ENCODE data around the gene PGK2. TPM values are rescaled to one million over a fixed set of nuclear protein-coding genes. Genes with fewer than 3 reads are reported as not detected.
"Not testable (repeated sequence)": the region's sequence is repeated elsewhere in the genome, so short reads cannot be mapped to it uniquely, and the experiment has no call there.

The PGK2 gene
- not detected for polyA plus RNA-seq (2013, experiment 1 of 2)
- not detected for polyA plus RNA-seq (2013, experiment 2 of 2)

DNA sequence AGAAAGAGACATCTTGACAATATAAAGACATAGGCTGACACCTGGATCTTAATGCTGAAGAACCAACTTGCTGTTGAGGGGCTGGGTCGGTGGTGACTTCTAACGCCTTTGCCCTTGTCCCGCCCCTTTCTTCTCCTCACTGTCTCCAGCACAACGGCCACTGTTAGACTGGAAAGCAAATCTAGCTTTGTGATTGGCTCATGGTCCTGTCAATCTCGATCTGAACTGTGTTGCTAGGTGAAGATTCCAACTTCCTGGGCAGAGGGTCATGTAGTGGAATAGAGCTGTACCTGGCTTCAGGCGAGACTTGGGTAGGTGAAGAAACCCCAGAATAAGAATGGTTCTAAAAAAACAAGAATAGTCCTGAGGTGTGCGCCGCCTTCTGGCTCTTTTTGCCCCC lies at the start of gene PGK2:
Gene PGK2 (minus strand): TSS at position 110 of the 400 bp plus-strand sequence. CDS start 98 bp downstream, at position 12.
- 81 to 86% methylated on average over 3 to 7 of the region's 8 CpGs for WGBS, 2 experiments (ENCODE audit: insufficient coverage in 2 of 2)
- Histone ChIP-seq H3K9me3 (ENCODE audit: control insufficient read depth, low read length) (no peaks in the 10 kb centered on the region), H3K4me3 (ENCODE audit: extremely low read depth, insufficient read depth, low read length, poor library complexity, severe bottlenecking) (no peak within 1 kb of the TSS), H3K36me3 (ENCODE audit: control insufficient read depth, insufficient read depth, low read length) (no peaks in the 10 kb centered on the region), H3K27ac (ENCODE audit: low read depth, low read length, severe bottlenecking) (no peak within 1 kb of the TSS), H3K4me1 (ENCODE audit: control insufficient read depth, insufficient read depth, low read length, poor library complexity, severe bottlenecking) (no peaks in the 10 kb centered on the region)

DNA sequence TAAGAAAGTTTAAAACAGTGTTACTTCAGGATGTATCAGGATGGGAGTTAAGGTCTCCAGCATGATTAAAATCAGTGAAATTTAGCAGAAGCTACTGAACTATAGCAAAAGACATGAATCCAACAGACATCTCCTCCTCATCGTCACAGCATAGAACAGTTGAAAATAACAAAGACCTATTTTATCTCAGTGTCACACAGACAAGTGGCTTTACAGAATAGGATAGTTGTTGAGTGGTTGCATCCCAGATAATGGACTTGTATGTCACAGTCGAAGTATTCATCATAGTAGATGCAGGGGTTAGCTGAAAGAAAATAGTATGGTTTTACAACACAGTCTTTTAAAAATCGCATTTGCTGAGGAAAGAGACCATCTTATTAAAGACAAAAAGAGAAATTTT lies 48.1 kb upstream of the PGK2 start:
- H3K27ac ChIP-seq (ENCODE audit: low read depth, low read length, severe bottlenecking): no peak overlapping the region
- H3K4me1 ChIP-seq (ENCODE audit: control insufficient read depth, insufficient read depth, low read length, poor library complexity, severe bottlenecking): no peaks in the 10 kb centered on the region
- no peak overlapping the region for H3K4me3 ChIP-seq (ENCODE audit: extremely low read depth, insufficient read depth, low read length, poor library complexity, severe bottlenecking)
- 60 to 100% methylated on average over 1 of the region's 3 CpGs for WGBS, 2 experiments (ENCODE audit: insufficient coverage in 2 of 2)
- no peaks in the 10 kb centered on the region for H3K36me3 ChIP-seq (ENCODE audit: control insufficient read depth, insufficient read depth, low read length)
- no peaks in the 10 kb centered on the region for H3K9me3 ChIP-seq (ENCODE audit: control insufficient read depth, low read length)

DNA sequence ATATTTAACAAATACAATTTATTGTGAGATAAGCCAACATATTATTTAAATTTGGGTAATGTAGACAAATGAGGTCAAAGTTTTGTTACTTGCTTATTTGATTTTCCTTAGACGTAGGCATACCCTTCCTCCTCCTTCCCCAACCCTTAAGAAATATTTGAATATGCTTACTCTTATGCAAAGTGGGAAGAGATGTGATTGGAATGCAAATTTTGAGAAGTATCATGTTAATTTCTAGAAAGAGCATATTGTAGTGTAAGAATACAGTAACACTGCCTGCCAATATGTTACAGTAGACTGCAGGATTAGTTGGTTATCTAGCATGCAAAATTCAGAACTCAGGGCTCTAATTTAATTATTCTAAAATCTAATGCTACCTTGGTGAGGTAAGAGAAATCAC lies 46.3 kb upstream of the PGK2 start:
- H3K36me3 ChIP-seq (ENCODE audit: control insufficient read depth, insufficient read depth, low read length): no peaks in the 10 kb centered on the region
- no peaks in the 10 kb centered on the region for H3K4me1 ChIP-seq (ENCODE audit: control insufficient read depth, insufficient read depth, low read length, poor library complexity, severe bottlenecking)
- no peak overlapping the region for H3K4me3 ChIP-seq (ENCODE audit: extremely low read depth, insufficient read depth, low read length, poor library complexity, severe bottlenecking)
- H3K9me3 ChIP-seq (ENCODE audit: control insufficient read depth, low read length): no peaks in the 10 kb centered on the region
- H3K27ac ChIP-seq (ENCODE audit: low read depth, low read length, severe bottlenecking): no peak overlapping the region
- WGBS, 2 experiments (ENCODE audit: insufficient coverage in 2 of 2): no CpG with 5 or more reads among the region's 1 CpG

DNA sequence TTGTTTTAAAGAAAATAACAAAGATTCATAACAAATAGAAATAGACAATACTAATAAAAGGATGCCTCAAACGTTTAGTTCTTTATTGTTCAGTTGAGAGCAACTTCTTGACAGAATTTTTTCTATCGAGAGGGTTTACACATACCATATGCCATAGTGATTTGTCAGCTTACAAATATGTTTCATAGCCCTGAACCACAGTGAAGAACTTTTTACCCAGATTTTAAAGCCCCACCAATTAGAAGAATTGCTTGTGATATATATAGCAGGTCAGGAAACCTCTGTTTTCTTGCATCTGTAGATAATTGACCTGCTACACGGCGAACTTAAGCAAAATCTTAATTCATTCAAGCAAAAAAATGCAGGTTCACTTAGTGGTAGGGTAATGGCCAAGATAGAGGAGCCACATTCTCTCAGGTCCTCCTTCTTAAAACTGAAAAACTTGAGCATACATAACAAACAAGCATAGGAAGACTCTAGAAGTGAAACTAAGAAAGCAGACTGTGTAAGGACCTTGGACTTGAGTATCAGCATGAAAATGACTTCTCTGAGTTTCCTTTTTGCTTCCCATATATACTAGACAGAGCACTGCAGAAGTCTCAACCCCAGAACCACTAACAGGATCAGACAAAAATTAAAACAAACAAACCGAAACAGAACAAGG lies 39.8 kb upstream of the PGK2 start:
- Histone ChIP-seq H3K36me3 (ENCODE audit: control insufficient read depth, insufficient read depth, low read length) (no peaks in the 10 kb centered on the region), H3K4me1 (ENCODE audit: control insufficient read depth, insufficient read depth, low read length, poor library complexity, severe bottlenecking) (no peaks in the 10 kb centered on the region), H3K4me3 (ENCODE audit: extremely low read depth, insufficient read depth, low read length, poor library complexity, severe bottlenecking) (no peak overlapping the region), H3K27ac (ENCODE audit: low read depth, low read length, severe bottlenecking) (no peak overlapping the region), H3K9me3 (ENCODE audit: control insufficient read depth, low read length) (no peaks in the 10 kb centered on the region)
- 90% methylated on average over 4 of the region's 5 CpGs; no CpG with 5 or more reads in 1 of the 2 experiments for WGBS, 2 experiments (ENCODE audit: insufficient coverage in 2 of 2)

DNA sequence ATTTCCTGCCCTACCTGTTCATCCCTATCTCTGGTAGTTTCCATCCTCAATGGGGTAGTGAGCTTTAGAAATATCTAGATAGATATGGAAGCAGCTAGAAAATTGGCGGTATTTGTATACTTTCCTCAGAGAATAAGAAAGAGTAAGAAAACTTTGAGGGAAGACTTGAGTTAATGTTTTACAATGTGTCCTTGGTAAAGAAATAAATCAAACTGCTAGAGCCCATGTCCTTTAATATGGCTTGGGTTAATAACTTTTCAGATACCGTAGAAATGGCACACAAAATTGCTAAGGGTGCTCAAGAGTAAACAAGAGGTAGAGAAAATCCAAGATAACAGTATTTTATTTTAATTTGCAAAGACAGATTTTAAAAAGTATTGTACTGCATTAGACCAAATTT lies 28.1 kb upstream of the PGK2 start:
- no peaks in the 10 kb centered on the region for H3K9me3 ChIP-seq (ENCODE audit: control insufficient read depth, low read length)
- H3K4me1 ChIP-seq (ENCODE audit: control insufficient read depth, insufficient read depth, low read length, poor library complexity, severe bottlenecking): no peaks in the 10 kb centered on the region
- WGBS, 2 experiments (ENCODE audit: insufficient coverage in 2 of 2): 100% methylated on average over 1 of the region's 2 CpGs; no CpG with 5 or more reads in 1 of the 2 experiments
- H3K4me3 ChIP-seq (ENCODE audit: extremely low read depth, insufficient read depth, low read length, poor library complexity, severe bottlenecking): no peak overlapping the region
- H3K27ac ChIP-seq (ENCODE audit: low read depth, low read length, severe bottlenecking): no peak overlapping the region
- H3K36me3 ChIP-seq (ENCODE audit: control insufficient read depth, insufficient read depth, low read length): no peaks in the 10 kb centered on the region

DNA sequence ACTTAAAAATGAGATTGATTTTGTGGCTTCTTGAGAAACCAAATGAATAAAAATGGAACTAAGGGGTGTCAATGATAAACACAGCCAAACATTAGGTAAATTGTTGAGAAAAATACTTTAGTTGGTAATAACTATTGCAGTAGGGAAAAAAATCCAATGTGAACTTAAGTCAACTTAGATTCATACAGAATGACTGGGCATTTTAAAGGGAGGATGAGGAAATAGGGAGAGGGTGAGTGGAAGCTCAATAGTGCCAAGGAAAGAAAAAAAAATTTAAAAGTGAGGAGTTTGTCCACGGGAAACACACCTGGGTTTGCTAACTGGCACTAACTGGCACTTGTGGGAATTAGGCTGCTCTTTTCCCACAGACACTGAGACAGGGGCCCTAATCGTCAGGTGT lies 26.2 kb upstream of the PGK2 start:
- 93 to 97% methylated on average over 2 of the region's 2 CpGs for WGBS, 2 experiments (ENCODE audit: insufficient coverage in 2 of 2)
- no peak overlapping the region for H3K4me3 ChIP-seq (ENCODE audit: extremely low read depth, insufficient read depth, low read length, poor library complexity, severe bottlenecking)
- H3K27ac ChIP-seq (ENCODE audit: low read depth, low read length, severe bottlenecking): no peak overlapping the region
- no peaks in the 10 kb centered on the region for H3K9me3 ChIP-seq (ENCODE audit: control insufficient read depth, low read length)
- H3K4me1 ChIP-seq (ENCODE audit: control insufficient read depth, insufficient read depth, low read length, poor library complexity, severe bottlenecking): no peaks in the 10 kb centered on the region
- no peaks in the 10 kb centered on the region for H3K36me3 ChIP-seq (ENCODE audit: control insufficient read depth, insufficient read depth, low read length)

DNA sequence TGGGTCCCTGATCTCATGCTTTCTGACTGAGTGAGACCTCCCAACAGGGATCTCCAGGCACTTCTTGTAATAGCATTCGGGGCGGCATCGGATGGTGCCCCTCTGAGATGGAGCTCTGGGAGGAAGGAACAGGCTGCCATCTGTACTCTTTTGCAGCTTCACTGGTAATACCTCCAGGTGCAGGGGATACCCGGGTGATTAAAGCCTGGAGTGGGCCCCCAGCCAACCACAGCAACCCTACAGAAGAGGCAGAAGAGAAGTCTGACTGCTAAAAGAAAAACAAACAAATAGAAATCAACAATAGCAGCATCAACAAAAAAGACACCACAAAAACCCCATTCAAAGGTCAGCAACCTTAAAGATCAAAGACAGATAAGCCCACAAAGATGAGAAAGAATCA lies 19.1 kb upstream of the PGK2 start:
- 93 to 100% methylated on average over 2 of the region's 4 CpGs for WGBS, 2 experiments (ENCODE audit: insufficient coverage in 2 of 2)
- Histone ChIP-seq H3K4me1 (ENCODE audit: control insufficient read depth, insufficient read depth, low read length, poor library complexity, severe bottlenecking) (no peaks in the 10 kb centered on the region), H3K4me3 (ENCODE audit: extremely low read depth, insufficient read depth, low read length, poor library complexity, severe bottlenecking) (no peak overlapping the region), H3K9me3 (ENCODE audit: control insufficient read depth, low read length) (no peaks in the 10 kb centered on the region), H3K27ac (ENCODE audit: low read depth, low read length, severe bottlenecking) (no peak overlapping the region), H3K36me3 (ENCODE audit: control insufficient read depth, insufficient read depth, low read length) (no peaks in the 10 kb centered on the region)

DNA sequence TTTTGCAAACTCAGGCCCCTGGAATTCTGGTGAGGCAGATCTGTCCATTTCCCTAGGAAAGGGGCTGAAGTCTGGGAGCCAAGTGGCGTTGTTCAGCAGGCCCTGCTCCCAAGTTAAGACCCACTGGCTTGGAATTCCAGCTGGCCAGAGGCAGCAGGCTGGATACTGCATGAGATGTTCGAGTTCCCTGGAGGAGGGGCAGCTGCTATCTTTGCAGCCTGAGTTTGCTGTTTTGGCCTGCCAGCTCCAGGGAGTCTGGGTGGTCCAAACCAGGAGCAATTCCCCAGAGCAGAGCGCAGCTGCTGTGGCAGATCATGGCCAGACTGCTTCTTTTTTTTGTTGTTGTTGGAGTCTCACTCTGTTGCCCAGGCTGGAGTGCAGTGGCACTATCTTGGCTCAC lies 18.2 kb upstream of the PGK2 start:
- Histone ChIP-seq H3K4me1 (ENCODE audit: control insufficient read depth, insufficient read depth, low read length, poor library complexity, severe bottlenecking) (no peaks in the 10 kb centered on the region), H3K9me3 (ENCODE audit: control insufficient read depth, low read length) (no peaks in the 10 kb centered on the region), H3K27ac (ENCODE audit: low read depth, low read length, severe bottlenecking) (no peak overlapping the region), H3K4me3 (ENCODE audit: extremely low read depth, insufficient read depth, low read length, poor library complexity, severe bottlenecking) (no peak overlapping the region), H3K36me3 (ENCODE audit: control insufficient read depth, insufficient read depth, low read length) (no peaks in the 10 kb centered on the region)
- WGBS, 2 experiments (ENCODE audit: insufficient coverage in 2 of 2): 85 to 90% methylated on average over 3 of the region's 3 CpGs

DNA sequence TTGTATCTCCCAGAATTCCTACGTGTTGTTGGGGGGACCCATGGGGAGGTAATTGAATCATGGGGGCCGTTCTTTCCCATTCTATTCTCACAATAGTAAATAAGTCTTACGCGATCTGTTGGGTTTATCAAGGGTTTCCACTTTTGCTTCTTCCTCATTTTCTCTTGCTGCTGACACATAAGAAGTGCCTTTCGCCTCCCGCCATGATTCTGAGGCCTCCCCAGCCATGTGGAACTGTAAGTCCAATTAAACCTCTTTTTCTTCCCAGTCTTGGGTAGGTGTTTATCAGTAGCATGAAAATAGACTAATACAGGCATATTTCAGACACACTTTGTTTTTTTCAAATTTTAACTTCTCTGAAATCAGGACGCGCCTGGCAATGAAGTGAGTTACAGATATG lies 14.4 kb upstream of the PGK2 start:
- H3K27ac ChIP-seq (ENCODE audit: low read depth, low read length, severe bottlenecking): no peak overlapping the region
- no peaks in the 10 kb centered on the region for H3K36me3 ChIP-seq (ENCODE audit: control insufficient read depth, insufficient read depth, low read length)
- no peaks in the 10 kb centered on the region for H3K9me3 ChIP-seq (ENCODE audit: control insufficient read depth, low read length)
- 85 to 100% methylated on average over 2 of the region's 8 CpGs for WGBS, 2 experiments (ENCODE audit: insufficient coverage in 2 of 2)
- H3K4me3 ChIP-seq (ENCODE audit: extremely low read depth, insufficient read depth, low read length, poor library complexity, severe bottlenecking): no peak overlapping the region
- H3K4me1 ChIP-seq (ENCODE audit: control insufficient read depth, insufficient read depth, low read length, poor library complexity, severe bottlenecking): no peaks in the 10 kb centered on the region

DNA sequence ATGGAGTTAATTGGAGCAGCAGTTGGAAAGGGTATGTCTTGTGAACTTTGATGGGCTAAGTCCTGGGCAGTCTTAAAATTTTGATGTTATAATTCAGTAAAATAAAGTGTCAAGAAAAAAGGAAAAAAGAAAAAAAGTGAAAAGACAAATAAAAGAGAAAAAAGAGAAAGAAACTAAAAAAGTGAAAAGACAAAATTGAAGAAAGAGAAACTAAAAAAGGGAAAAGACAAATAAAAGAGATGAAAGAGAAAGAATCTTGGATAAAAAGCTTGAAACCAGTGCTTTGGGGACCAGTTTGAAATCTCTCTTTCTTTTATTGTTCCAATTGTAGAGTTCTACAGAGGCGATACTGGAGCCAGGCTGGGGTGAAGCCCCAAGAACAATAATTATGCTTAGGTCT lies 12.0 kb upstream of the PGK2 start:
- H3K4me1 ChIP-seq (ENCODE audit: control insufficient read depth, insufficient read depth, low read length, poor library complexity, severe bottlenecking): no peaks in the 10 kb centered on the region
- no peak overlapping the region for H3K4me3 ChIP-seq (ENCODE audit: extremely low read depth, insufficient read depth, low read length, poor library complexity, severe bottlenecking)
- WGBS, 2 experiments (ENCODE audit: insufficient coverage in 2 of 2): no CpG with 5 or more reads among the region's 1 CpG

DNA sequence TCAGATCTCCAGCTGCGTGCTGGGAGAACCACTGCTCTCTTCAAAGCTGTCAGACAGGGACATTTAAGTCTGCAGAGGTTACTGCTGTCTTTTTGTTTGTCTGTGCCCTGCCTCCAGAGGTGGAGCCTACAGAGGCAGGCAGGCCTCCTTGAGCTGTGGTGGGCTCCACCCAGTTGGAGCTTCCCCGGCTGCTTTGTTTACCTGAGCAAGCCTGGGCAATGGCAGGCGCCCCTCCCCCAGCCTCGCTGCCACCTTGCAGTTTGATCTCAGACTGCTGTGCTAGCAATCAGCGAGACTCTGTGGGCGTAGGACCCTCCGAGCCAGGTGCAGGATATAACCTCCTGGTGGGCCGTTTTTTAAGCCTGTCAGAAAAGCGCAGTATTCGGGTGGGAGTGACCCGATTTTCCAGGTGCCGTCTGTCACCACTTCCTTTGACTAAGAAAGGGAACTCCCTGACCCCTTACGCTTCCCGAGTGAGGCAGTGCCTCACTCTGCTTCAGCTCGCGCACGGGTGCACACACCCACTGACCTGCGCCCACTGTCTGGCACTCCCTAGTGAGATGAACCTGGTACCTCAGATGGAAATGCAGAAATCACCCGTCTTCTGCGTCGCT lies 9.9 kb upstream of the PGK2 start:
- not testable (repeated sequence) for H3K27ac ChIP-seq (ENCODE audit: low read depth, low read length, severe bottlenecking); H3K36me3 ChIP-seq (ENCODE audit: control insufficient read depth, insufficient read depth, low read length); H3K4me3 ChIP-seq (ENCODE audit: extremely low read depth, insufficient read depth, low read length, poor library complexity, severe bottlenecking); H3K9me3 ChIP-seq (ENCODE audit: control insufficient read depth, low read length); H3K4me1 ChIP-seq (ENCODE audit: control insufficient read depth, insufficient read depth, low read length, poor library complexity, severe bottlenecking)
- WGBS, 2 experiments (ENCODE audit: insufficient coverage in 2 of 2): 59 to 60% methylated on average over 13 of the region's 21 CpGs

More for the DNA sequence above, 12.0 kb upstream of the PGK2 start:
- H3K36me3 ChIP-seq (ENCODE audit: control insufficient read depth, insufficient read depth, low read length): no peaks in the 10 kb centered on the region
- H3K9me3 ChIP-seq (ENCODE audit: control insufficient read depth, low read length): no peaks in the 10 kb centered on the region
- H3K27ac ChIP-seq (ENCODE audit: low read depth, low read length, severe bottlenecking): no peak overlapping the region

Measured in mesodermal cell (in vitro differentiated cells).